ENCODE results near the gene DNAJC7.

DNAJC7 gene

GRCh38 chr17:41965694-41966462 is 51.4 kb downstream of the DNAJC7 start:
- H3K27ac ChIP-seq (ENCODE audit: low read depth, low read length), result peak overlapping the region; percentile 18; the same call in 1 of the 2 replicates
- H3K4me1 ChIP-seq (ENCODE audit: control insufficient read depth, insufficient read depth, low read length), result peaks cover 26% of the 10 kb centered on the region
- peak overlapping the region; percentile 74 for H3K4me3 ChIP-seq (ENCODE audit: low read depth, low read length)

GRCh38 chr17:41962768-41963434 is 54.3 kb downstream of the DNAJC7 start:
- Histone ChIP-seq H3K36me3 (ENCODE audit: control insufficient read depth, insufficient read depth, low read length) (peaks cover under 1% of the 10 kb centered on the region; the same call in 1 of the 2 replicates), H3K4me1 (ENCODE audit: control insufficient read depth, insufficient read depth, low read length) (peaks cover 44% of the 10 kb centered on the region), H3K9ac (ENCODE audit: low read length) (no peak overlapping the region), H3K4me3 (ENCODE audit: low read depth, low read length) (no peak overlapping the region), H3K27me3 (ENCODE audit: control insufficient read depth, insufficient read depth, low read length) (no peaks in the 10 kb centered on the region), H3K9me3 (ENCODE audit: control insufficient read depth, insufficient read depth, low read depth, low read length) (no peaks in the 10 kb centered on the region), H3K27ac (ENCODE audit: low read depth, low read length) (no peak overlapping the region)

More at GRCh38 chr17:41965694-41966462, 51.4 kb downstream of the DNAJC7 start:
- H3K36me3 ChIP-seq (ENCODE audit: control insufficient read depth, insufficient read depth, low read length), result peaks cover 19% of the 10 kb centered on the region
- no peaks in the 10 kb centered on the region for H3K27me3 ChIP-seq (ENCODE audit: control insufficient read depth, insufficient read depth, low read length)
- no peaks in the 10 kb centered on the region for H3K9me3 ChIP-seq (ENCODE audit: control insufficient read depth, insufficient read depth, low read depth, low read length)
- H3K9ac ChIP-seq (ENCODE audit: low read length), result peak overlapping the region; percentile 53

- no peak overlapping the region for H3K27ac ChIP-seq (ENCODE audit: low read depth, low read length)
- H3K4me3 ChIP-seq (ENCODE audit: low read depth, low read length), result no peak overlapping the region
- H3K9me3 ChIP-seq (ENCODE audit: control insufficient read depth, insufficient read depth, low read depth, low read length), result no peaks in the 10 kb centered on the region
- no peaks in the 10 kb centered on the region for H3K27me3 ChIP-seq (ENCODE audit: control insufficient read depth, insufficient read depth, low read length)
- H3K36me3 ChIP-seq (ENCODE audit: control insufficient read depth, insufficient read depth, low read length), result no peaks in the 10 kb centered on the region
- no peak overlapping the region for H3K9ac ChIP-seq (ENCODE audit: low read length)
- peaks cover 45% of the 10 kb centered on the region for H3K4me1 ChIP-seq (ENCODE audit: control insufficient read depth, insufficient read depth, low read length)
Measured at GRCh38 chr17:41962111-41962510, 55.1 kb downstream of the DNAJC7 start.

GRCh38 chr17:41959336-41960095 is 57.7 kb downstream of the DNAJC7 start:
- no peak overlapping the region for H3K27ac ChIP-seq (ENCODE audit: low read depth, low read length)
- H3K36me3 ChIP-seq (ENCODE audit: control insufficient read depth, insufficient read depth, low read length), result no peaks in the 10 kb centered on the region
- H3K9ac ChIP-seq (ENCODE audit: low read length), result no peak overlapping the region
- no peaks in the 10 kb centered on the region for H3K9me3 ChIP-seq (ENCODE audit: control insufficient read depth, insufficient read depth, low read depth, low read length)
- H3K4me3 ChIP-seq (ENCODE audit: low read depth, low read length), result no peak overlapping the region; the same call in 1 of the 2 replicates
- peaks cover 42% of the 10 kb centered on the region for H3K4me1 ChIP-seq (ENCODE audit: control insufficient read depth, insufficient read depth, low read length)
- H3K27me3 ChIP-seq (ENCODE audit: control insufficient read depth, insufficient read depth, low read length), result no peaks in the 10 kb centered on the region

DNA sequence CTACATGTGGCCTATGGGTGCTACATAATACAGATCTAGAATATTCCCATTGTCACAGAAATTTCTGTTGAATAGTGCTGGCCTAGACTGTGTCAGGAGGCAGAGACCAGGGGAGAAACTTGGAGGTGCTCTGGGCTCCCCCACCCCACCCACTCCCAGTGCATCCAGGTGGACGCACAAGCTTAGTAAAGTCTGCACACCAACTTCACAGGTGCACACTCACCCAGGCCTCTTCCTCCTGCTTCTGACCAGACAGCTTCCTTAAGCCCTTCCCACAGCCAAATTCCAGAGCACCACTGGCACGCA is 58.3 kb downstream of the DNAJC7 start:
- Histone ChIP-seq H3K4me3 (ENCODE audit: low read depth, low read length) (no peak overlapping the region), H3K9me3 (ENCODE audit: control insufficient read depth, insufficient read depth, low read depth, low read length) (no peaks in the 10 kb centered on the region), H3K4me1 (ENCODE audit: control insufficient read depth, insufficient read depth, low read length) (peaks cover 42% of the 10 kb centered on the region), H3K9ac (ENCODE audit: low read length) (no peak overlapping the region), H3K36me3 (ENCODE audit: control insufficient read depth, insufficient read depth, low read length) (no peaks in the 10 kb centered on the region), H3K27ac (ENCODE audit: low read depth, low read length) (no peak overlapping the region), H3K27me3 (ENCODE audit: control insufficient read depth, insufficient read depth, low read length) (no peaks in the 10 kb centered on the region)

DNA sequence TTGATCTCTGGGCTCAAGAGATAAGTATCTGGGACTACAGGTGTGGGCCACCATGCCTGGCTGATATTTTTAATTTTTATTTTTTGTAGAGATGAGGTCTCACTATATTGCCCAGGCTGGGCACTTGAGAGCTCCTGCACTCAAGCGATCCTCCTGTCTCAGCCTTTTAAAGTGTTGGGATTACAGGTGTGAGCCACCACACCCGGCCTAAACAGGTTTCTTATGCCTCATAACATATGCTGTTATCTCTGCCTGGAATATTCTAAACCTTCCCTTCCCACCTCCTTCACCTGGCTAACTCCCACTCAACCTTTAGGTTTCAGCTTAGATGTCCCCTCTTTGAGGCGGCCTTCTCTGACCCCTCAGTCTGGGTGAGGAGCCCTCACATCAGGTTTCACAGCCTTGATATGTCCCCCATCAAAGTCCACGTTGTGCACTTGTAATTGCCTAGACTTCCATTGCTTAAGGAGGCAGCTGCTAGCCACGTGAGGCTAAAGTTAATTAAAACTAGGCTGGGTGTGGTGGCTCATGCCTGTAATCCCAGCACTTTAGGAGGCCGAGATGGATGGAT is 59.3 kb downstream of the DNAJC7 start:
- no peaks in the 10 kb centered on the region for H3K27me3 ChIP-seq (ENCODE audit: control insufficient read depth, insufficient read depth, low read length)
- H3K9ac ChIP-seq (ENCODE audit: low read length), result no peak overlapping the region
- no peaks in the 10 kb centered on the region for H3K9me3 ChIP-seq (ENCODE audit: control insufficient read depth, insufficient read depth, low read depth, low read length)
- H3K4me3 ChIP-seq (ENCODE audit: low read depth, low read length), result no peak overlapping the region
- peaks cover 42% of the 10 kb centered on the region for H3K4me1 ChIP-seq (ENCODE audit: control insufficient read depth, insufficient read depth, low read length)
- H3K36me3 ChIP-seq (ENCODE audit: control insufficient read depth, insufficient read depth, low read length), result no peaks in the 10 kb centered on the region
- H3K27ac ChIP-seq (ENCODE audit: low read depth, low read length), result no peak overlapping the region; the same call in 1 of the 2 replicates

GRCh38 chr17:41957031-41957868 is 60.0 kb downstream of the DNAJC7 start:
- Histone ChIP-seq H3K4me3 (ENCODE audit: low read depth, low read length) (peak overlapping the region; percentile 22; the same call in 1 of the 2 replicates), H3K4me1 (ENCODE audit: control insufficient read depth, insufficient read depth, low read length) (peaks cover 38% of the 10 kb centered on the region), H3K9ac (ENCODE audit: low read length) (no peak overlapping the region), H3K27ac (ENCODE audit: low read depth, low read length) (no peak overlapping the region; the same call in 1 of the 2 replicates), H3K9me3 (ENCODE audit: control insufficient read depth, insufficient read depth, low read depth, low read length) (no peaks in the 10 kb centered on the region), H3K36me3 (ENCODE audit: control insufficient read depth, insufficient read depth, low read length) (no peaks in the 10 kb centered on the region), H3K27me3 (ENCODE audit: control insufficient read depth, insufficient read depth, low read length) (no peaks in the 10 kb centered on the region)

GRCh38 chr17:41956522-41956921 is 60.7 kb downstream of the DNAJC7 start:
- no peak overlapping the region for H3K27ac ChIP-seq (ENCODE audit: low read depth, low read length)

DNA sequence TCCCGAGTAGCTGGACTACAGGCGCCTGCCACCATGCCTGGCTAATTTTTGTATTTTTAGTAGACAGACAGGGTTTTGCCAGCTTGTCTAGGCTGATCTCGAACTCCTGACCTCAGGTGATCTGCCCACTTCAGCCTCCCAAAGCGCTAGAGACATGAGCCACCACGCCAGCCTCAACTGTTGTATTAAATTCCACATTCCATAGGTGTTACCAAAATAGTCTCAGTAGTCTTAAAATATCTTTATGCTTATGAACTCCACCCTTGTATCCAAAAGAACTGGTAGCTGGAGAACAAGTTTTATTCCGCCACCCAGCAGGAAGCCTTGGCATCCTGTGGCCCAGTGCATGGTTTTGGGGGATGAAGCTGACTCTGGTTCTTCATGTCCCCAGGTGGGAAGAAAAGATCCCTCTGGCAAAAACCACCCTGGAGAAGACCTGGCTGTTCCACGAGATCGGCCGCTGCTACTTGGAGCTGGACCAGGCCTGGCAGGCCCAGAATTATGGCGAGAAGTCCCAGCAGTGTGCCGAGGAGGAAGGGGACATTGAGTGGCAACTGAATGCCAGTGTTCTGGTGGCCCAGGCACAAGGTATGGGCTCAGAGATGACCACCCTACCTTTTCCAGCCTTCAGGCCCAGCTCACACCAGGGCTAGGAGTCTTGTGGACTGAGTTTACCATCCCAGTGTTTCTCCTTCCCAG is 68.3 kb downstream of the DNAJC7 start:
- Histone ChIP-seq H3K36me3 (ENCODE audit: control insufficient read depth, insufficient read depth, low read length) (peaks cover 5% of the 10 kb centered on the region), H3K4me1 (ENCODE audit: control insufficient read depth, insufficient read depth, low read length) (no peaks in the 10 kb centered on the region), H3K4me3 (ENCODE audit: low read depth, low read length) (no peak overlapping the region), H3K27me3 (ENCODE audit: control insufficient read depth, insufficient read depth, low read length) (no peaks in the 10 kb centered on the region), H3K9ac (ENCODE audit: low read length) (no peak overlapping the region), H3K9me3 (ENCODE audit: control insufficient read depth, insufficient read depth, low read depth, low read length) (no peaks in the 10 kb centered on the region), H3K27ac (ENCODE audit: low read depth, low read length) (no peak overlapping the region)

More at GRCh38 chr17:41956522-41956921, 60.7 kb downstream of the DNAJC7 start:
- Histone ChIP-seq H3K36me3 (ENCODE audit: control insufficient read depth, insufficient read depth, low read length) (no peaks in the 10 kb centered on the region), H3K9ac (ENCODE audit: low read length) (no peak overlapping the region), H3K4me1 (ENCODE audit: control insufficient read depth, insufficient read depth, low read length) (peaks cover 38% of the 10 kb centered on the region), H3K9me3 (ENCODE audit: control insufficient read depth, insufficient read depth, low read depth, low read length) (no peaks in the 10 kb centered on the region), H3K27me3 (ENCODE audit: control insufficient read depth, insufficient read depth, low read length) (no peaks in the 10 kb centered on the region), H3K4me3 (ENCODE audit: low read depth, low read length) (no peak overlapping the region)

GRCh38 chr17:41944943-41945342 is 72.3 kb downstream of the DNAJC7 start:
- Histone ChIP-seq H3K36me3 (ENCODE audit: control insufficient read depth, insufficient read depth, low read length) (peaks cover 5% of the 10 kb centered on the region), H3K4me3 (ENCODE audit: low read depth, low read length) (no peak overlapping the region), H3K27me3 (ENCODE audit: control insufficient read depth, insufficient read depth, low read length) (no peaks in the 10 kb centered on the region), H3K9ac (ENCODE audit: low read length) (no peak overlapping the region), H3K9me3 (ENCODE audit: control insufficient read depth, insufficient read depth, low read depth, low read length) (no peaks in the 10 kb centered on the region), H3K4me1 (ENCODE audit: control insufficient read depth, insufficient read depth, low read length) (no peaks in the 10 kb centered on the region), H3K27ac (ENCODE audit: low read depth, low read length) (no peak overlapping the region)

Measured in HUES6 (cell line).